H54 (cell line): ENCODE data around the gene ITPR1.

Experiments
- DNase-seq: peaks from one replicate; pipeline ENCODE4 v3.0.0; 2011; ENCODE audit warnings: low spot score, mixed read lengths; ENCODE audit not compliant: insufficient read length
- FAIRE-seq: peaks from 3 replicates; lab custom pipeline; 2011; peaks lifted over from hg19 to GRCh38; lab: Jason Lieb, UNC
- POLR2A ChIP-seq: IDR thresholded peaks from 2 replicates; pipeline ENCODE4 v1.6.1; 2011; ENCODE audit warnings: low read depth, mild to moderate bottlenecking, low read length

ITPR1 gene

GRCh38 chr3:4833471-4833870, 340.3 kb downstream of the ITPR1 start:
- no peak for DNase-seq
- no peak for FAIRE-seq
- no peak for TF ChIP-seq POLR2A

- no peak for DNase-seq
- TF ChIP-seq POLR2A: no peak
- no peak for FAIRE-seq
Observed at GRCh38 chr3:4834403-4834866, 341.3 kb downstream of the ITPR1 start.

GRCh38 chr3:4835616-4836043, 342.5 kb downstream of the ITPR1 start:
- no peak for FAIRE-seq
- TF ChIP-seq POLR2A: no peak

GRCh38 chr3:4836516-4836915, 343.4 kb downstream of the ITPR1 start:
- FAIRE-seq (no peak), DNase-seq (no peak)
- TF ChIP-seq POLR2A: no peak

More at GRCh38 chr3:4835616-4836043, 342.5 kb downstream of the ITPR1 start:
- no peak for DNase-seq

- TF ChIP-seq POLR2A: no peak
- no peak for FAIRE-seq
Observed at GRCh38 chr3:4837374-4837930, 344.3 kb downstream of the ITPR1 start.

DNA sequence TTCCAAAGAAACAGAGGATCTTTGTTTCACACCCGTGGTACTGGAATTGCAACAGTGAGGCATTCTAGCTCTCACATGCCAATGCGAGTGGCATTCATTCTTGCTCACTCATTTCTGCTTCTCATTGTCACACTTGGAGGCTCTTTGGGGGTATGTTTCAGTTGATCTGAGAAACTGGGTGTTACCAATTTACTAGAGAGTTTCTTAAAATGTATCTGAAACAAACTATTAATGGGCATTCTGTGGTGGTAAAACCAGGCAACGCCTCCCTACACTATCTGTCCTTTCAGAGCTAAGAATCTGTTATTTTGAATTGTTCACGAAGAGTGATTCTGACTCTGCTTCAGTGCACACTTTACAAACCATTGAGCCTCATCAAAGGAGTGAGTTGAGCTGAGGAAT, 345.5 kb downstream of the ITPR1 start:
- DNase-seq (no peak), FAIRE-seq (no peak)
- TF ChIP-seq POLR2A: no peak

More at GRCh38 chr3:4837374-4837930, 344.3 kb downstream of the ITPR1 start:
- DNase-seq: no peak

GRCh38 chr3:4839278-4839677, 346.1 kb downstream of the ITPR1 start:
- no peak for FAIRE-seq
- no peak for DNase-seq
- no peak for TF ChIP-seq POLR2A

GRCh38 chr3:4841225-4841624, 348.1 kb downstream of the ITPR1 start:
- FAIRE-seq (no peak), DNase-seq (no peak)
- no peak for TF ChIP-seq POLR2A

GRCh38 chr3:4841776-4842440, 348.8 kb downstream of the ITPR1 start:
- FAIRE-seq: peak; percentile 61
- DNase-seq: no peak
- TF ChIP-seq POLR2A: no peak

DNA sequence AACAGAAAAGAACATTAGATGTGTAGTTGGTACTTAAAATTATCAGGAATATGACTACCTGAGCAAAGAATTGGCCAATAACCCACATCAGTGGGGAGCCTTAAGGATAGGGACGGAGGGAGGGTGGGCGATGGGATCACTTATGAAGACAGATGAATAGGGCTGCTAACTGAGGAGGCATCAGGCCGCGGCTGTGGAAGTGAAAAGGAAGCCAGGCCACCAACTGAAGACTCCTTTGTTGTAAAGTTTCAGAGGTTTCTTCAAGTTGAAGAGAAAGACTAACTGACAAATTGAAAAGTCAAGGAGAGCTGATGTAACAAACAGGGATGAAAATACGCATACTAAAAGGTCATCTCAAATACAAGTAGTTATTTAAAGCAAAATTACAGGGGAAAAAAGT, 350.5 kb downstream of the ITPR1 start:
- TF ChIP-seq POLR2A: no peak
- no peak for FAIRE-seq
- no peak for DNase-seq

GRCh38 chr3:4845882-4846281, 352.7 kb downstream of the ITPR1 start:
- TF ChIP-seq POLR2A: no peak
- DNase-seq (no peak), FAIRE-seq (no peak)

GRCh38 chr3:4846543-4846942, 353.4 kb downstream of the ITPR1 start:
- FAIRE-seq: no peak
- no peak for TF ChIP-seq POLR2A
- no peak for DNase-seq

DNA sequence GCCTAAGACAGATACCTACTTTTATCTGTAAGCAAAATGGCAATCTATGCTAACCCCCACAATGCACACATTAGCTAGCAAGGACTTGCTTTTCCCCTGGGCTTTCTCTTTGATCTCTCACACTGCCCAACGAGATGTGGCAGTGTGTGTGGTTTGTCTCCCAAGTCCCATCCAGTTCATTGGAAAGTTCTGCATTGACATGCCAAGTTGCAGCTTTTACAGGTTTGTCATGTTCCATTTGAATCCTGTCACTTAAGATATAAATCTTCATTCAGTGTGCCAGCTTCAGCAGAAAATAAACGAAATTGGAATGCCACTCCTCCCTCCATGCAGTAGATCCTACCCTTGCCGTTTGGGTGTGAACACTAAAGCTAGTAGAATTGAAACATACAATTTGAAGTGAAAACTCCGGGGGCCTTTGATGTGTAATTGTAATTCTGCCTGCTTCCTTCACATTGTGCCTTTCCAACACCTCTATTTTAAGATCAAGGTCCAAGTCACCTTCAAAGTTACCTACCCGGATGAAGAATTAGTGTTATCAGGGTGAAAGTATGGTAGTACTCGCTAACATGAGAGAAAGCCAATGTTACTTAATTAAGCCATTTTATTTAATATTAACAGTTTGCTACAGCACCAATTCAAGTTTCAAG, 355.2 kb downstream of the ITPR1 start:
- no peak for TF ChIP-seq POLR2A
- DNase-seq (no peak), FAIRE-seq (no peak)

DNA sequence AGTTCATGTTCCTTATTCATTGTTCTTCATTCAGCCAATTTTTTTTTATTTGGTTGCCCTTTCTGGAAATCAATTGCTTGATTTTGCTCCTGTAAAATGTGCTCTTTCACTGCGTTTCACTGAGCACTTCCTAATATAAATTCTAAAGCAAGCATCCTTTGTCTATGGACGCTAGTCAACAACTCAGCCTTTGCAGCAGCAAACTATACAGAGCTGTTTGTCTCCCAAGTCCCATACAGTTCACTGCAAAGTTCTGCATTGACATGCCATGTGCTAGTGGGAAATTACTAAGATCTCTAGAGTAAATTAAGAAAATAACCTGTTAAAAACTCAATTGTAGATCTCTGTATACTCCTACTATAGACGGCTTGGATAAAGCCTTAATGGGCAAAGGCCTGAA, 356.0 kb downstream of the ITPR1 start:
- no peak for FAIRE-seq
- TF ChIP-seq POLR2A: no peak
- no peak for DNase-seq
